Left ventricle myocardium superior (tissue), 1 donor: Measurements from ENCODE around the gene ATP6V0D1. TPM values are rescaled to one million over a fixed set of nuclear protein-coding genes. Genes with fewer than 3 reads are reported as not detected.

Source experiments
- ATAC-seq: fragments of 200-7000 bp; cut with Tn5 transposase; one replicate; pipeline ENCODE4 v1.9.1; 2020; ENCODE audit warnings: mild to moderate bottlenecking, moderate library complexity
- DNase-seq: peaks from one replicate; pipeline ENCODE4 v3.0.0-alpha.2; 2020
- intact Hi-C: fragments of 100-400 bp; cut with micrococcal nuclease; formaldehyde crosslinking; loops from one replicate; pipeline ENCODE4 v1.11.0; 2022
- total RNA-seq: library from RNA; stranded (reverse); fragmentation: NEBNext Ultra II Directional; extraction: Animal tissue kit (Norgen Biotek cat#: 25700); gene quantifications from one replicate; pipeline ENCODE4 v1.2.1, GENCODE V29; 2021
- donor health status: DM: no; HTN: yes; CAD: no; lungs with severe emphysema.

The ATP6V0D1 gene
- total RNA-seq, 1 donor from 2014 or later, result 66.6 TPM

GRCh38 chr16:67399218-67399733, 81.7 kb downstream of the ATP6V0D1 start:
- DNase-seq (peak; percentile 79), ATAC-seq (peak; percentile 46)
- intact Hi-C loops, result no loop called here

DNA sequence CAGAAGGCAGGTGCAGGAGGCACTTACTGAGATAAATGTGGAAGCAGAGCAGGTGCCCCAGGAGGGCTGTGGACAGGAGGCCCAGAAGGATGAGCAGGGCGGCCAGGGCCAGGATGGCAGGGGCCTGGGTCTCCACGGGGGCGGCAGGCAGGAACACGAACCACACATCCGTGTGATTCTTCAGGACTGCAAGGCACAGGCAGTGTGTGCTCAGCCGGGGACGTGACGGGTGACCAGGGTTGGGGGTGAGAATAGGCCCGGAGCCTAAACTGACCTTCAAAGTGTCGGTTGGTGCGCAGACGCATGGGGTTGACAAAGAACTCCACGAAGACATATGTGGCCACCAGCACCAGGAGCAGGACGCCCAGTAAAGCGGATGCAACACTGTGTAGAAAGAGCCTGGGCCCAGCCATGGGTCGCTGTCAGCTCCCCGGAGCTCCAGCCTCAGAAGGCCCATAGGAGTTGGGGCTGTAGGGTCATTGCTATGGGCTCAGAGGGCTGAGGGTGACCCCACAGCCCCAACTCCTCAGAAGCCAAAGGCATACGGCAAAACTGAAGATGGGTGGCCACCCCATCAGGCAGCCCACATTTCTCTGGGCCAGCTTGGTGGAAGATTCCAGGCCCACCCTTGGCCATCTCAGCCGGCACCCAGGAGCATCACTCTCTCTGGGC, 82.3 kb downstream of the ATP6V0D1 start:
- DNase-seq (no peak), ATAC-seq (no peak)
- intact Hi-C loops, result no loop called here

DNA sequence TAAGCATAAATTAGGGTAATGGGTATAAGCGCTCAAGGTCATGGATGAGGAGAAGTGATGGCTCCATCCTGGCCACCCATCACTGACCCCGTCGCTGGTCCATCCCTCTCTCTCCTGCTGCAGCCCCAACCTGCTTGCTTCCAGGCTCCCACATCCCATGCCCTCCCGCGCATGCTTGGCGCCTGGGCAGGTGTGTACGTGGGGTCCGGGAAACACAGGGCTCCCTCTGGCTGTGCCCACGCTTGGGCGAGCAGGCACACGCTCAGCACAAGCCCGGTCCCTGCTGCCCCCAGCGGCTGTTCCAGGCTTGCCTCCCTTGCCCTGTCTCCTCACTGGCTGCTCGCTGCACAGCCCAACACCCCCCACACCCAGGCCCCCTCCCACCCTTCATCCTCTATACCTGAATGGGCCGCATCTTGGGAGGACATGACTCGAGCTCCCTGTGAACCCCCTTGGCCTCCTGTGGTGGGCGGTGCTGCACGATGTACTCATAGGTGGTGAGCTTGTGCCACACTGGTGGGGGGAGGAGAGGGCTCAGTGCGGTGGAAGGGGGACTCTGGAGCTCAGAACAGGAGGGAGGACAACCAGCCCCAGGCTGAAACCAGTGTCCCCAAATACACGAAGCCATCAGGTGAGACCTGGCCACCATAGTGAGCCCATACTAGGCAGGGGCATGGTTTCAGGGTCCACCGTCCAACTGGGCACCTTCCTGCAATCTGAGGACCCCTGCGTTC, 83.0 kb downstream of the ATP6V0D1 start:
- ATAC-seq (no peak), DNase-seq (no peak)
- intact Hi-C loops, result no loop called here

GRCh38 chr16:67397036-67397801, 83.7 kb downstream of the ATP6V0D1 start:
- intact Hi-C loops, result no loop called here
- DNase-seq, result peak; percentile 81
- peak; percentile 31 for ATAC-seq

DNA sequence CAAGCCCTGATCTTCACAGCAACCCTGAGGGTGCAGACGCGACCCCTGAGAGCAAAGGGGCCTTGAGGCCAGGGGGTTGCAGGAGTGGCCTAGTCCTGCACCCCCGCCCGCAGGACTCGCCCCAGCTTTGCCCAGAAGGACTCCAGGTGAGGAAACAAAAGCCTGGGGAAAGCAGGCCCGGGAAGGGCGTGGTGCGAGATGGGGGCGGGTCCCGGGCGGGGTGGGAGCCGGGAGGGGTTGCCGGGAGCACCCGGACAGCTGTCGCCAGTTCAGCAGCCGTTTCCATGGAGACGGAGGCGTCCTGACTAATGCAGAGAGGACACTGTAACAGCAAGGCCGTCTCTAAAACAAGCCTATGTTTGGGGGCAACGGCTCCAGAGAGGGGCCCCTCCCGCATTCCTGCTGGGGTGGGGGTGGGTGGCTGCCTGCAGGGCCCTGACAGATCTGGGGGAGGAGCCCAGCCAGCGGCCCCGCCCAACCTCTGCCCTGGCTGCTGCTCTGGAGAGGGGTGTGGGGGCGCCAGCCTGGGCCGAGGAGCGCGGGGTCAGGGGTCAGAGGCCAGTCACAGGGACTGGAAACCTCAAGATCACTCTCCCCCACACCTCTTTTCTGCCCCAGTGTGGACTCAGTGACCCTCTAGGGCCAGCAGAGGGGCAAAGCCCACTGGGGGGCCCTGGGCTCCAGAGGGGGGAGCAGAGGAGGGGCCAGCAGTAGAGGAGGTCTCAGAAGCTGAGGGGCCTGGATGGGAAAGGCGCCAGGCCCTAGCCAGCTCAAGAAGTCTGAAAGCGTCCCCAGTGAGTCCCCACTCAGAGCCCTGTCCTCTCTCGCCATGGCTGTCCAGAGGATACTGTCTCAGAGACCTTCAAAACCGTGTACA, 84.6 kb downstream of the ATP6V0D1 start:
- intact Hi-C loops, result no loop called here
- DNase-seq (peak; percentile 83), ATAC-seq (peak; percentile 40)

DNA sequence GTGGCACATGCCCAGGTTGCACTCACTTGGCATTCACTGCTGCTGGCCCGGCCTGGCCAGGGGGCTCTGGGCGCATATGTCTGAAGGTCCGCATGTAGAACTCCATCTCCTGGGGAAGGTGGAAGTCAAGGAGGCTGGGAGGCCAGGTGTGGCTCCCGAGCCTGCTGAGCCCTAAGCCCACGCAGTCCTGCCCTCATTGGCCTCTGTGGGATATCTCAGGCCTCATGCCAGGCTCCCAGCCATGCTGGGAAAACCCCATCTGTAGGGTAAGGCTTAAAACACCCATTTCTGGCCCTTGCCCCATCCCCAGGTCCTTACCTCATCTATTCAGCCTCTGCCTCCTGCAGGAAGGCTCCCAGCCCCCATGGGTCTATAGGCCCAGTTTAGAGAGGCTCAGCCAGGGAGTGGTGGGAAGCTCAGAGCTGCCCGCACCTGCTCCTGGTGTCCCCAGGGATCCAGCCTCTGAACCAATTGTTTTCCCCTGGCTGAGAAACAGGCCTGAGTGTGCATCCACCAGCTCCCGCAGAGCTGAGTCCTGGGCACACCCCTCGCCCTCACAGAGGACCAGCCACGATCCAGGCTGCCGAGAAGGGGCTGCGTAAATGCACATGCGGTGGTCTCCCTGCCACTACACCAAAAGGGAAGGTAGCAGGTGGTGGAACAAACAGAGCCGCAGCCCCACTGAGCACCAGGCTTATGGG, 85.3 kb downstream of the ATP6V0D1 start:
- intact Hi-C loops, result no loop called here
- ATAC-seq (no peak), DNase-seq (no peak)

GRCh38 chr16:67395105-67395457, 85.9 kb downstream of the ATP6V0D1 start:
- intact Hi-C loops, result no loop called here
- DNase-seq (no peak), ATAC-seq (no peak)

DNA sequence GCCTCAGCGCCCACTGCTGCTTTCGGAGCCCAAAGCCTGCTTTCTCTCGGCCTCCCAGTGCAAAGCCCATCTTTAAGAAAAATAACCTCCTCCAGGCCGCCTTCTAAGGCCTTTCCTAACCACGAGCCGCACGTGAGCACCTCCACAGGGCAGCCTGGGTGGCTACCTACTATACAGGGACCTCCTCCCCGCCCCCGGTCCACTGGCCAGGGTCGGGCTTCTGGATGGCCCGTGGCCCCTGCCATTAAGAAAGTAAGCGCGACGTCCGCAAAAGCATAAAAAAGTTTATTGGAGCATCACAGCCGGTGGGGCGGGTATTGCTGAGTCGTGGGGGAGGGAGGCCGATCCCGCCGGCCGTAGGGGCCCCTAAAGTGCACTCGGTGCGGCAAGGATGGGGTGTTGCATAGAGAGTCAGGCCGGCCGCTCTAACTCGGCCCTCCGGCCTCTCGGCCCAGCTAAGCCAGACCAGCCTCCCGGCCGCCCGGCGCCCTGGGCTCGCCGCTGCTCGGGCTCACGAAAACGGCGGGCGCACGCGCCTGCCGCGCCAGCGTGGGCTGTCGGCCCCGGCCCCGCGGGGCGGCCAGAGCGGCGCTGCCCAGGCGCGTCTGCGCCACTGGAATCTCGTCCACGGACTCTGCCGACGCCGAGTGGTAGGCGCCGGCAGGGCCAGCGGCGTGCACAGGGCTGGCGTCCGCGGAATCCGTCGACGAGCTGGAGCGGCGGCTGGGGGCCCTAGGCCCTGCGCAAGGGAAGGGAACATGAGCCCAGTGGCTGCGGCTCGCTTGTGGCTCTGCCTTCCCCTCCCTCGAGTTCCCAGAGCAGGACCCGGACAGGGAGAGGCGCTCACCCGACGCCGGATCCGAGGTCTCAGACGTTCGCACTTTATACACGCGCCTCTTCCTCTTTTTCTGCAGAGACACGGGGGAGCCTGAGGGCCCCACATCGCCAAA, 86.5 kb downstream of the ATP6V0D1 start:
- DNase-seq (peak; percentile 63), ATAC-seq (peak; percentile 5)
- intact Hi-C loops, result no loop called here

DNA sequence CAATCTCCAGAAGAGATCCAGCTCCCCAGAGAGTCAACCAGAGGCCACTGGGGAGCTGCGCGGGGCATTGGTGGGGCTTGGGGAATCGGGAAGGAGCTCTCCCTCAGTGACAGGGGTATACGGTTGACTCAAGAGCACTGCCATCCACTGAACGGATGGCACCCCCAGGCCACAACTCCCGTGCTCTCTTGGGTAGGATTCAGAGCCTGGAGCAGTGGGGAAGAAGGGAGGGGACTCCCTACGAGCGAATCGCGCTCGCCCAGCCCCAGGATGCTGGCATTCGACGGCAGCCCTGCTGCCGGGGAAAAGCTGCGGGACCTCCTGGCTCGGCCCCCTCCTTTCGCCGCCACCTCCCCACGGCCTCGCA, 87.2 kb downstream of the ATP6V0D1 start:
- DNase-seq, result peak; percentile 36
- ATAC-seq, result peak; percentile 1
- intact Hi-C loops, result no loop called here

DNA sequence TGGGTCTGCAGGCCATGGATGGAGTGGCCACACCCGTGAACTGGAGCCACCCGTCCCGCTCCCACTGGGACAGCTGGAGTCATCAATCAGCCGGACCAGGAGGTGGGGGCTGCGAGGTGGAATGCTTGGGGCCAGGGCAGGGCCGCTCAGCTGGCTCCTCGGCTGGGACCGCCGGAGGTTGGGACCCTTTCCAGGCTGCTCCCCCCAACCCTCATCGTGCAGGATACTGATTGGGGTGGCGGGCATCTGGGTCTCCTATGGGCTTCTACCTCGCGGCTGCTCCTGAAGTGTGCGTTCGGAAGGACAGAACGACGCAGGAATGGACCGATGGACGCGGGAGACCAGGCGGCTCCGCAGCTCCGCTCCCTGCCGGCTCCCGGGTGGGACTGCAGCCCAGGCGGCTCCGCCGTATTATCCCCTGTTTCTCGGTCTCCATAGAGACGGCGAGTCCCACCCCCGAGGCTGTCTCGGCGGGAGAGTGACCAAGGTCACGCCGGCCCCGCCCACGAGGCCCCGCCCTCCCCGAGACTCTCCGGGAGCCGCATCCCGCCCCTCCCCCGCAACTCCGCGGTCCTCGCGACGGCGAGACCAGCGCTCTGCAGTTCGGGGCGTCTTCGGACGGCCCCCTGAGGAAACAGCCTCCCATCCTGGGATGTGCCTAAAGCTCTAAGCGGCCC, 87.7 kb downstream of the ATP6V0D1 start, which contains the start of gene TPPP3:
Gene TPPP3 (minus strand): TSS at position 388 of the 677 bp plus-strand sequence. CDS start 2,387 bp downstream, outside the sequence.
- DNase-seq (peak; percentile 95), ATAC-seq (peak; percentile 84)
- intact Hi-C loops, result no loop called here

- intact Hi-C loops, result no loop called here
- ATAC-seq (no peak), DNase-seq (no peak)
Observed at GRCh38 chr16:67392301-67393059, 88.5 kb downstream of the ATP6V0D1 start.

DNA sequence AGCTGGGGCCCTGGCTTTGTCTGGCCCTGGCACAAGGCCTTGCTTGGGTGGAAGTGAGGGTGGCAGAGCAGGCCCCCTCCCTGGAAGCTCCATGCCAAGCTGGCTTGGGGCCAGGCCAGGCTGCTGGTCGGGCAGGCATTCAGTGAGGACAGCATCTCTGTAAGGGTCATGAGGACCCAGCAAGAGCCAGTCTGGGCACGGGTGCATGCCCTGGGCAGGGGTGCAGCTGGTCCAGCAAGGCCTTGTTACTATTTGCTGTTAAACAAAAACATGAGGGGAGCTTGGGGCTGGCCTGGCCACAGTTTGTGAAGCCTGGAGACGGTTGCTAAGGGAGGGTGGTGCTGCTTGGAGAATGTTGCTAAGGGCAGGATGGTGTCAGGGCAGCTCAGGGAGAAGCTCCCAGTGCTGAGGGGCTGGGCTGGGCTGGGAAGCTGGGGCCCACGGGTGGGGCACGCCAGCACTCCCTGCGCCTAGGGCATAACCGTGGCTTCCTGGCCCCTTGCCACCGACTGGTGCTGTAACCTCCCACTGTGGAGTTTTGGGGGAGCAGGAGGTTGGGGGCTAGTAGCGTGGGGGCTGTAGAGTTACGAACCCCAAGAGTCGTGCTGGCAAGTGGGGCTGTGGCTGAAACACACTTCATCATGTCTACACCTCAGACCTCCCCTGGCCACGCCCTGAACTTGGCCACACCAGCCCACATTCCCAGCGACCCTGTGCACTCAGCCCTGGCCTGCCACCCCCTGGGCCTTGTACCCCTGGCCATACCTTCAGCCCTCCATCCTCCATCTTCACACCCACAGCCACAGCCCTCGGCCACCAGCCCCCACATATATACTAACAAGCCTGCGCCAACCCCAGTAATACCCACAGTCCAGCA, 89.3 kb downstream of the ATP6V0D1 start:
- ATAC-seq (no peak), DNase-seq (peak; percentile 46)
- intact Hi-C loops, result no loop called here

- ATAC-seq, result no peak
- intact Hi-C loops, result no loop called here
Observed at GRCh38 chr16:67390816-67391423, 90.0 kb downstream of the ATP6V0D1 start.

DNA sequence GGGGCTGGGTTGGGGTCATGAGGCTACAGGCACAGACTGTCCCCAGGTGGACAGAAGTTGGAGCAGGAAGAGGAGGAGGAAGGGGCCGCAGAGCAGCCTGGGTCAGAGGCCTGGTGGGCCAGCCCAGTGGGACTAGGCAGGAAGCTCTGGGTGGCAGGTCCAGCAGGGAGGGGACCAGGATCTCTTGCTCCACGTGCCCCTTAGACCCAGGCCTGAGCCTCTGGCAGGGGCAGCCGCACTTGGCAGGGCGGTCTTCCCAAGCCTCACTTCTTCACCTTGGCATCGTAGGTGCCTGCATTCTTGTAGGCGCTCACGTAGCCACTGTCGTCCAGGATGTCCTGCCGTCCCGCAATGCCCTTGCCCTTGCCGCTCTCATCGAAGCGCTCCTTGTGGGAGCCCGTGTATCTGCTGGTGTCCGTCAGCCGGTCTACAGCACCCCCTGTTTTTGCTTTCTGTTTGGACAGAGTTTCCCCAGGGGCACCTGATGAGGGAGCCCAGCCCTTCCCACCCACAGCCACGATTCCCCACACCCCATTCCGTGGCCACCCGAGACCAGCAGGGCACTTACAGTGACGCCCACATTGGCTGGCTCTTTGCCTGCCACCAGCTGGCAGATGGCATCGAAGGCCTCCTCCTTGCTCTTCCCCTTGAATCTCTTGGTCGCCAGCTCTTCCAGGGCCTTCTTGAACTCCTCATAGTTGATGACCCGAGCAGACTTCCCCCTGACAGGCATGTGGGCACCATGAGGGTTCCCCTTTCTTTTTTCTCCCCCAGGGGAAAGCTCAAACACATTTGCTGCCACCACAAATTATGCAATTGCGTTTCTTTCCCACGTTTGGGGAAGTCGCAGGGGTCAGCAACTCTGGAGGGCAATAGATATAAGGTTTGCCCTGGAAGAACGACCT, 90.8 kb downstream of the ATP6V0D1 start:
- peak; percentile 66 for DNase-seq
- ATAC-seq, result peak; percentile 6
- intact Hi-C loops, result no loop called here

More at GRCh38 chr16:67390816-67391423, 90.0 kb downstream of the ATP6V0D1 start:
- DNase-seq, result no peak
